NT2/D1 (cell line): ENCODE measurements around the gene SERPINB6.

Source experiments
- SUZ12 ChIP-seq: IDR thresholded peaks from 2 replicates; pipeline ENCODE4 v1.6.1; 2011; ENCODE audit not compliant: insufficient read length, insufficient read depth; ENCODE audit errors: extremely low read depth
- YY1 ChIP-seq: IDR thresholded peaks from 2 replicates; pipeline ENCODE4 v1.6.1; 2011; ENCODE audit not compliant: insufficient read length, insufficient read depth
- ZNF274 ChIP-seq: IDR thresholded peaks from 2 replicates; pipeline ENCODE4 v1.6.1; 2011; ENCODE audit warnings: mild to moderate bottlenecking, low read depth, low read length

DNA sequence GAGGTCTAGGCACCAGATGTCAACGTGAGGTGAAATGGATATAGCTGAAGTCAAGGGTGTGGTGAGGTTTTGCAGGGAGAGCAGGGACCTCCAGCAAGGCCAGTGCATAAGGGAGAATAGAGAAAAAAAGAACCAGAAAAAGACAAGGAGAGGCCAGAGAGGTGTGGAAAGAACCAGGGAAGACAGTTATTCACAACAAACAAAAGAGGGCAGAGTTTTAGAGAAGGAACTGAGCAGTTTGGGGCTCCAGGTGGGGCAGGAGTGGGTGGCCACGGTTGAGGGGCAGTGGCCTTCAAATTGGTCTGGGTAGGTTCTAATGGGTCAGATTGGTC, 16.7 kb upstream of the SERPINB6 start:
- TF ChIP-seq ZNF274 (no peak), YY1 (no peak), SUZ12 (no peak)
